Liver (tissue), 3 donors: ENCODE results near the gene POLA1.

ENCODE experiments used
- EGR1 ChIP-seq, 2 donors: IDR thresholded peaks; 2 replicates each; pipeline ENCODE4 v1.6.1; 2016 to 2018; ENCODE audit warnings: antibody characterized with exemption in 2 of 2, low read depth in 2 of 2
- FOXA1 ChIP-seq: IDR thresholded peaks from 2 replicates; pipeline ENCODE4 v1.6.1; 2016; ENCODE audit warnings: antibody characterized with exemption
- GABPA ChIP-seq, 2 donors: IDR thresholded peaks in 1 of 2; conservative IDR thresholded peaks in 1 of 2; 2 replicates each; pipeline ENCODE4 v1.6.1; 2016; ENCODE audit warnings: antibody characterized with exemption in 2 of 2, mild to moderate bottlenecking in 1 of 2, moderate library complexity in 1 of 2
- RAD21 ChIP-seq, 2 donors: IDR thresholded peaks; 2 replicates each; pipeline ENCODE4 v1.6.1; 2016; ENCODE audit warnings: antibody characterized with exemption in 2 of 2, mild to moderate bottlenecking in 2 of 2
- RXRA ChIP-seq, 2 donors: IDR thresholded peaks; 2 replicates each; pipeline ENCODE4 v1.6.1; 2017 to 2018; ENCODE audit warnings: antibody characterized with exemption in 2 of 2, mild to moderate bottlenecking in 1 of 2
- TAF1 ChIP-seq: conservative IDR thresholded peaks from 2 replicates; pipeline ENCODE4 v1.6.1; 2016; ENCODE audit warnings: antibody characterized with exemption, mild to moderate bottlenecking
- YY1 ChIP-seq: IDR thresholded peaks from 2 replicates; pipeline ENCODE4 v1.6.1; 2016; ENCODE audit warnings: antibody characterized with exemption, mild to moderate bottlenecking
- TF ChIP-seq, protein P1 (sequence below): fragments of 150-350 bp; IDR thresholded peaks from 2 replicates; pipeline ENCODE4 v1.5.1; 2017; ENCODE audit warnings: improper control_type of control experiment, low read depth, low read length; ENCODE audit not compliant: missing input control
- TF ChIP-seq, protein P2 (sequence below): IDR thresholded peaks from 2 replicates; pipeline ENCODE4 v1.6.1; 2016; ENCODE audit warnings: antibody characterized with exemption, mild to moderate bottlenecking
- TF ChIP-seq, protein P3 (sequence below): IDR thresholded peaks from 2 replicates; pipeline ENCODE4 v1.6.1; 2016; ENCODE audit warnings: antibody characterized with exemption
- donor health status: healthy.
- donor health status: healthy.

DNA sequence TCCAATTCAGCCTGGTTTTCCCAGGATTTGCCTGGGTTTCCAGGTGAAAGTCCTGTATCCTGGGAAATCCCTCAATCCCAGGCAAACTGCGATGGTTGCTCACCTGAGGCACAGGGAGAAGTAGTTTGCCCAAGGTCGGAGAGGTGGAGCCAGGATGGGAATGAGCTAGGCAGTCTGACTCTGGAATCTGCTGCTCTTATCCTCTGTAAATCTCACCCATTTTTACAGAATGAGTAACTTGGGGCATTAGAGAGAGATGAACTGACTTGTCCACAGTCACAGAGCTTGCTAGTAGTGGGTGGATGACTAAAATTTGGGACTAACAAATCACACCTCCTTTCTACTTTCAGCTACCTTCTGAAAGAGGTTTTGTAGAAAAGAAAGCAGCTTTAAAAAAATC is 331.9 kb downstream of the POLA1 start:
- TF ChIP-seq RXRA (IDR thresholded peaks at IDR 0.05): no peak
- TF ChIP-seq, protein P1, sequence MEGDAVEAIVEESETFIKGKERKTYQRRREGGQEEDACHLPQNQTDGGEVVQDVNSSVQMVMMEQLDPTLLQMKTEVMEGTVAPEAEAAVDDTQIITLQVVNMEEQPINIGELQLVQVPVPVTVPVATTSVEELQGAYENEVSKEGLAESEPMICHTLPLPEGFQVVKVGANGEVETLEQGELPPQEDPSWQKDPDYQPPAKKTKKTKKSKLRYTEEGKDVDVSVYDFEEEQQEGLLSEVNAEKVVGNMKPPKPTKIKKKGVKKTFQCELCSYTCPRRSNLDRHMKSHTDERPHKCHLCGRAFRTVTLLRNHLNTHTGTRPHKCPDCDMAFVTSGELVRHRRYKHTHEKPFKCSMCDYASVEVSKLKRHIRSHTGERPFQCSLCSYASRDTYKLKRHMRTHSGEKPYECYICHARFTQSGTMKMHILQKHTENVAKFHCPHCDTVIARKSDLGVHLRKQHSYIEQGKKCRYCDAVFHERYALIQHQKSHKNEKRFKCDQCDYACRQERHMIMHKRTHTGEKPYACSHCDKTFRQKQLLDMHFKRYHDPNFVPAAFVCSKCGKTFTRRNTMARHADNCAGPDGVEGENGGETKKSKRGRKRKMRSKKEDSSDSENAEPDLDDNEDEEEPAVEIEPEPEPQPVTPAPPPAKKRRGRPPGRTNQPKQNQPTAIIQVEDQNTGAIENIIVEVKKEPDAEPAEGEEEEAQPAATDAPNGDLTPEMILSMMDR: no peak
- no peak for TF ChIP-seq GABPA (IDR thresholded peaks at IDR 0.05 in 1 of 2, conservative IDR thresholded peaks at IDR 0.05 in 1 of 2)
- TF ChIP-seq, protein P2, sequence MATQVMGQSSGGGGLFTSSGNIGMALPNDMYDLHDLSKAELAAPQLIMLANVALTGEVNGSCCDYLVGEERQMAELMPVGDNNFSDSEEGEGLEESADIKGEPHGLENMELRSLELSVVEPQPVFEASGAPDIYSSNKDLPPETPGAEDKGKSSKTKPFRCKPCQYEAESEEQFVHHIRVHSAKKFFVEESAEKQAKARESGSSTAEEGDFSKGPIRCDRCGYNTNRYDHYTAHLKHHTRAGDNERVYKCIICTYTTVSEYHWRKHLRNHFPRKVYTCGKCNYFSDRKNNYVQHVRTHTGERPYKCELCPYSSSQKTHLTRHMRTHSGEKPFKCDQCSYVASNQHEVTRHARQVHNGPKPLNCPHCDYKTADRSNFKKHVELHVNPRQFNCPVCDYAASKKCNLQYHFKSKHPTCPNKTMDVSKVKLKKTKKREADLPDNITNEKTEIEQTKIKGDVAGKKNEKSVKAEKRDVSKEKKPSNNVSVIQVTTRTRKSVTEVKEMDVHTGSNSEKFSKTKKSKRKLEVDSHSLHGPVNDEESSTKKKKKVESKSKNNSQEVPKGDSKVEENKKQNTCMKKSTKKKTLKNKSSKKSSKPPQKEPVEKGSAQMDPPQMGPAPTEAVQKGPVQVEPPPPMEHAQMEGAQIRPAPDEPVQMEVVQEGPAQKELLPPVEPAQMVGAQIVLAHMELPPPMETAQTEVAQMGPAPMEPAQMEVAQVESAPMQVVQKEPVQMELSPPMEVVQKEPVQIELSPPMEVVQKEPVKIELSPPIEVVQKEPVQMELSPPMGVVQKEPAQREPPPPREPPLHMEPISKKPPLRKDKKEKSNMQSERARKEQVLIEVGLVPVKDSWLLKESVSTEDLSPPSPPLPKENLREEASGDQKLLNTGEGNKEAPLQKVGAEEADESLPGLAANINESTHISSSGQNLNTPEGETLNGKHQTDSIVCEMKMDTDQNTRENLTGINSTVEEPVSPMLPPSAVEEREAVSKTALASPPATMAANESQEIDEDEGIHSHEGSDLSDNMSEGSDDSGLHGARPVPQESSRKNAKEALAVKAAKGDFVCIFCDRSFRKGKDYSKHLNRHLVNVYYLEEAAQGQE: no peak
- no peak for TF ChIP-seq YY1
- TF ChIP-seq RAD21 (IDR thresholded peaks at IDR 0.05): no peak
- TF ChIP-seq TAF1: no peak
- TF ChIP-seq, protein P3, sequence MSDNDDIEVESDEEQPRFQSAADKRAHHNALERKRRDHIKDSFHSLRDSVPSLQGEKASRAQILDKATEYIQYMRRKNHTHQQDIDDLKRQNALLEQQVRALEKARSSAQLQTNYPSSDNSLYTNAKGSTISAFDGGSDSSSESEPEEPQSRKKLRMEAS: no peak
- no peak for TF ChIP-seq EGR1 (IDR thresholded peaks at IDR 0.05; ENCODE audit: low read depth in 2 of 2)
- no peak for TF ChIP-seq FOXA1
